Activated CD8-positive, alpha-beta T cell treated with anti-CD3 and anti-CD28 coated beads for 36 hours (primary cell): ENCODE measurements around the gene DCTN4. TPM values are rescaled to one million over a fixed set of nuclear protein-coding genes. Genes with fewer than 3 reads are reported as not detected.
"Not testable (repeated sequence)": the region's sequence is repeated elsewhere in the genome, so short reads cannot be mapped to it uniquely, and the experiment has no call there.

Source experiments
- ATAC-seq: fragments of 200-7000 bp; cut with Tn5 transposase; one replicate; pipeline ENCODE4 v1.10.0; 2021; ENCODE audit warnings: mild to moderate bottlenecking, moderate library complexity
- CTCF ChIA-PET: fragments of 350-600 bp; sonication (Branson Sonifier 250); formaldehyde crosslinking; loops from one replicate; lab custom pipeline; 2021; ENCODE audit warnings: antibody characterized with exemption; lab: Charles Lee
- POLR2A ChIA-PET: fragments of 350-600 bp; sonication (Branson Sonifier 250); formaldehyde crosslinking; loops from one replicate; lab custom pipeline; 2021; ENCODE audit warnings: antibody characterized with exemption; lab: Charles Lee
- DNase-seq: peaks from one replicate; pipeline ENCODE4 v3.0.0-alpha.2; 2020
- H3K27ac Mint-ChIP-seq: one replicate; pipeline ENCODE4 v1.8.0; 2021; ENCODE audit warnings: mild to moderate bottlenecking, mixed read lengths
- H3K27me3 Mint-ChIP-seq: one replicate; pipeline ENCODE4 v1.8.0; 2021; ENCODE audit warnings: mixed read lengths
- H3K36me3 Mint-ChIP-seq: one replicate; pipeline ENCODE4 v1.8.0; 2021; ENCODE audit warnings: low read depth, mixed read lengths
- H3K4me1 Mint-ChIP-seq: one replicate; pipeline ENCODE4 v1.8.0; 2021; ENCODE audit warnings: low read depth, mixed read lengths
- H3K4me3 Mint-ChIP-seq: one replicate; pipeline ENCODE4 v1.8.0; 2021; ENCODE audit warnings: mild to moderate bottlenecking, moderate library complexity, mixed read lengths
- H3K9me3 Mint-ChIP-seq: one replicate; pipeline ENCODE4 v1.8.0; 2021; ENCODE audit warnings: mixed read lengths
- intact Hi-C: fragments of 100-400 bp; cut with micrococcal nuclease; formaldehyde crosslinking; loops from one replicate; pipeline ENCODE4 v1.10.0; 2022
- total RNA-seq, 2 experiments: library from RNA; stranded (reverse); gene quantifications; one replicate each; pipeline ENCODE4 v1.2.3, GENCODE V29; 2021
- TF ChIP-seq, protein P1 (sequence below): fragments of 200-600 bp; IDR thresholded peaks from one replicate; pipeline ENCODE4 v1.8.0; 2022; ENCODE audit warnings: antibody characterized with exemption, mild to moderate bottlenecking

The DCTN4 gene
- total RNA-seq, 2 experiments from 2014 or later, result 30.1 to 35.5 TPM

DNA sequence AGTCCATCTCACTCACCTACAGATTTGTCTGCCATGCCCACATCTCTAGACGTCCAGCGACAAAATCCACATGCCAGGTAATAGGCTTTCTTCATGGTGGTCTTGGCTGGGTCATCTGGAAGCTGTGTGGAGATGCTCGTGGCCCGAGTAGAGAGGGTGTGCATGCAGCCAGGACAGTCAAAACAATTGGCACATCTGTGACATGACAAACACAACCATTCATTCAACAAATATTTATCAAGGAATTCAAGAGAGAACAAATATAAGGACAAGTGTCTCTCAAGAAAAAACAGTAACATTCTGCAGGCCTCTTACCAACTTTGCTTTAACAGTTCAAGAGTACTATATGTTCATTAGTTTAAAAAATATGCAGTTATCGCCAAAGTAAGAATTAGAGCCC lies 5.4 kb downstream of the DCTN4 start:
- no peak for ATAC-seq
- TF ChIP-seq, protein P1, sequence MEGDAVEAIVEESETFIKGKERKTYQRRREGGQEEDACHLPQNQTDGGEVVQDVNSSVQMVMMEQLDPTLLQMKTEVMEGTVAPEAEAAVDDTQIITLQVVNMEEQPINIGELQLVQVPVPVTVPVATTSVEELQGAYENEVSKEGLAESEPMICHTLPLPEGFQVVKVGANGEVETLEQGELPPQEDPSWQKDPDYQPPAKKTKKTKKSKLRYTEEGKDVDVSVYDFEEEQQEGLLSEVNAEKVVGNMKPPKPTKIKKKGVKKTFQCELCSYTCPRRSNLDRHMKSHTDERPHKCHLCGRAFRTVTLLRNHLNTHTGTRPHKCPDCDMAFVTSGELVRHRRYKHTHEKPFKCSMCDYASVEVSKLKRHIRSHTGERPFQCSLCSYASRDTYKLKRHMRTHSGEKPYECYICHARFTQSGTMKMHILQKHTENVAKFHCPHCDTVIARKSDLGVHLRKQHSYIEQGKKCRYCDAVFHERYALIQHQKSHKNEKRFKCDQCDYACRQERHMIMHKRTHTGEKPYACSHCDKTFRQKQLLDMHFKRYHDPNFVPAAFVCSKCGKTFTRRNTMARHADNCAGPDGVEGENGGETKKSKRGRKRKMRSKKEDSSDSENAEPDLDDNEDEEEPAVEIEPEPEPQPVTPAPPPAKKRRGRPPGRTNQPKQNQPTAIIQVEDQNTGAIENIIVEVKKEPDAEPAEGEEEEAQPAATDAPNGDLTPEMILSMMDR, result no peak
- H3K27me3 Mint-ChIP-seq, result no peaks in the 10 kb centered on the region
- no peak for DNase-seq
- peaks cover 53% of the 10 kb centered on the region for H3K4me1 Mint-ChIP-seq
- H3K9me3 Mint-ChIP-seq, result no peaks in the 10 kb centered on the region
- no peak overlapping the region for H3K27ac Mint-ChIP-seq
- intact Hi-C loops, result loop anchor here (10.0 kb wide), 1 partner anchor 749 kb away; the partner anchor contains the start of genes HMGXB3 and TIGD6
- H3K4me3 Mint-ChIP-seq, result no peak overlapping the region
- peaks cover 52% of the 10 kb centered on the region for H3K36me3 Mint-ChIP-seq
- ChIA-PET CTCF (interaction anchor here (1.0 to 1.4 kb wide), 4 partner anchors 12 to 53 kb away, joined by 3 to 5 read pairs (median 4); partner anchors contain the start of genes RBM22 and SMIM3), POLR2A (interaction anchor here (0.6 to 1.3 kb wide), 3 partner anchors 16 to 93 kb away, joined by 3 read pairs; partner anchors contain the start of genes IRGM and RBM22)

DNA sequence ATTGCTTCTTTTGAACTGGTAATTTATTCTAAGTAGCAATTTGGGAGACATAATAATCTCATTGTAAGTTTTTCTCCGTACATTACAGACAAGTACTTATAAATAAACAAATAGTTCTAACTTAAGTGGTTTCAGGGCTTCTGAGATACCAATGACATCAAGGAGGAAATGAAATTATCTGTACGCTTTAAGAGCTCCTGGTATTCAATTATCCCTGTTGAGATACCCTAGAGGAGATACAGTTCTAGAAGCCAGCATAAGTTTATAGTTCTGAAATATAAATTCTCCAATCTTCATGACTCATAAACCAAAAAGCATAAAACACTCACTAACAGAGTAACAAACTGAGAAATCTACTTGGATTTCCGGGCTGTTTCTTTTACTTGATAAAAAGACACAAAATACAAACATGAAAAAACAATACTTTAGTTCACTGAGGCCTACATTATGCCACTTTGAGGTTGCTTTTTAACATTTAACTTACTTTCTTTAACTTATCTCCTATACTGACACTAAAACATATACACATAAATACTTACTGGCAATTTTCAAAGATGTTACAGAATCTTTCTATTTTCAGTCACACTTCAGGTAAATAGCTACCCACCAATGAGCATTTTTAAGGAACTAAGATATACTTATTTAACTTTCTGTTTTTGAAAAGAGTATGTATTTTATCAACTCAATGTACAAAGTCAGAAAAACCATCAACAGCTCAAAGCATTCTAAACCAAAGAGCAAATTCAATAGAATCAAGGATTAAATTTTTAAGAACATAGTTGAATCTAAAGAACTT lies 7.5 kb downstream of the DCTN4 start:
- TF ChIP-seq, protein P1, result no peak
- ATAC-seq (no peak), DNase-seq (no peak)
- H3K4me1 Mint-ChIP-seq, result peaks cover 48% of the 10 kb centered on the region
- no peak overlapping the region for H3K4me3 Mint-ChIP-seq
- peak overlapping the region; percentile 65 for H3K27ac Mint-ChIP-seq
- H3K9me3 Mint-ChIP-seq, result no peaks in the 10 kb centered on the region
- ChIA-PET CTCF (interaction anchor here (0.7 to 1.4 kb wide), 5 partner anchors 13 to 191 kb away, joined by 3 to 5 read pairs (median 3); partner anchors contain the start of gene SMIM3), POLR2A (interaction anchor here (0.5 kb wide), 1 partner anchor 295 kb away, joined by 3 read pairs; no protein-coding TSS in a partner anchor)
- intact Hi-C loops, result loop anchor here (10.0 kb wide), 1 partner anchor 746 kb away; the partner anchor contains the start of genes HMGXB3 and TIGD6
- peaks cover 54% of the 10 kb centered on the region for H3K36me3 Mint-ChIP-seq
- H3K27me3 Mint-ChIP-seq, result no peaks in the 10 kb centered on the region

DNA sequence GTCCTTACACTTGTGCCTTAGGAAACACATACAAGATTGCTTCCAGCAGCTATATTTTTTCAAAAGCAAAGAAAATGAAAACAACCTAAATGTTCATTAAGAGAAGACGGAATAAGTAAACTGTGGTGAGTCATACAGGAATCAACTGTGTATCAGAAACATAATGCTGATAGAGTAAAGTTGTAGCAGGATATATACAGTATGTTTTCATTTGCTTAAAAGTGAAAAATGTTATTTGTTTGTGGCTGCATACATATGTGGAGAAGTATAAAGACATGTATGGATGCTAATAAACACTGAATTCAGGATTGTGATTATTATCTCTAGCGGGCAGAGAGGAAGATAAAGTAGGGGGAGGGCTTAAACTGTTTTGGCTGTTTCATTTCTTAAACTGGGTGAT lies 8.3 kb downstream of the DCTN4 start:
- TF ChIP-seq, protein P1, result no peak
- Mint-ChIP-seq H3K36me3 (peaks cover 50% of the 10 kb centered on the region), H3K9me3 (peaks cover 1% of the 10 kb centered on the region), H3K27me3 (no peaks in the 10 kb centered on the region), H3K4me1 (peaks cover 46% of the 10 kb centered on the region), H3K27ac (peak overlapping the region; percentile 82), H3K4me3 (no peak overlapping the region)
- POLR2A ChIA-PET, result interaction anchor here (0.8 kb wide), 1 partner anchor 52 kb away, joined by 3 read pairs; no protein-coding TSS in a partner anchor
- DNase-seq (no peak), ATAC-seq (no peak)
- intact Hi-C loops, result loop anchor here (10.0 kb wide), 1 partner anchor 746 kb away; the partner anchor contains the start of genes HMGXB3 and TIGD6
- CTCF ChIA-PET, result interaction anchor here (1.4 kb wide), 1 partner anchor 28 kb away, joined by 5 read pairs; the partner anchor contains the start of gene SMIM3

DNA sequence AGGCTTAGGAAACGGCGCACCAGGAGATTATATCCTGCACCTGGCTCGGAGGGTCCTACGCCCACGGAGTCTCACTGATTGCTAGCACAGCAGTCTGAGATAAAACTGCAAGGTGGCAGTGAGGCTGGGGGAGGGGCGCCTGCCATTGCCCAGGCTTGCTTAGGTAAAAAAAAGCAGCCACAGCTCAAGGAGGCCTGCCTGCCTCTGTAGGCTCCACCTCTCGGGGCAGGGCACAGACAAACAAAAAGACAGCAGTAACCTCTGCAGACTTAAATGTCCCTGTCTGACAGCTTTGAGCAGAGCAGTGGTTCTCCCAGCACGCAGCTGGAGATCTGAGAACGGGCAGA lies 15.7 kb downstream of the DCTN4 start:
- ATAC-seq, H3K4me3 Mint-ChIP-seq, intact Hi-C loops, CTCF ChIA-PET, POLR2A ChIA-PET, H3K9me3 Mint-ChIP-seq, H3K27me3 Mint-ChIP-seq: not testable (repeated sequence)
- Mint-ChIP-seq H3K27ac (peak overlapping the region; percentile 35), H3K4me1 (peaks cover 64% of the 10 kb centered on the region), H3K36me3 (peaks cover 56% of the 10 kb centered on the region)
- peak; percentile 25 for DNase-seq

DNA sequence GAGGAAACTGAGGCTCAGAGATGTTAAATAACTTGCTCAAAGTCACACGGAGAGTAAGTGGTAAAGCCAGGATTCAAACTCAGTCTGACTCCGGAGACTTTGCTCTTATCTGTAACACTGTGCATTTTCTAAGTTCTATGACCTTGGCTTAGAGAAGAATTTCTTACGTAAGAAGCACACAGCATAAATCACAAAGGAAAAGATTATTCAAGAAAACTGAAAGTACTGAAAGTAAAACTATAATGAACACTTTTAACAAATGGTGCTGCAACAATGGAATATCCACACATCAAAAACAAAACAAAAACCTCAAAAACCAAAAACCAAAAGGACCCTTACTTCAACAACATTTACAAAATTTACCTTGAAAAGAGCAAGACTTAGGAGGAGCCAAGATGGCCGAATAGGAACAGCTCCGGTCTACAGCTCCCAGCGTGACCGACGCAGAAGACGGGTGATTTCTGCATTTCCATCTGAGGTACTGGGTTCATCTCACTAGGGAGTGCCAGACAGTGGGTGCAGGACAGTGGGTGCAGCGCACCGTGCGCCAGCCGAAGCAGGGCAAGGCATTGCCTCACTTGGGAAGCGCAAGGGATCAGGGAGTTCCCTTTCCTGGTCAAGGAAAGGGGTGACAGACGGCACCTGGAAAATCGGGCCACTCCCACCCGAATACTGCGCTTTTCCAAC lies 16.2 kb downstream of the DCTN4 start:
- CTCF ChIA-PET, result interaction anchor here (1.3 to 1.7 kb wide), 3 partner anchors 10 to 42 kb away, joined by 4 to 6 read pairs (median 4); partner anchors contain the start of genes RBM22 and SMIM3
- intact Hi-C loops, DNase-seq, POLR2A ChIA-PET, H3K9me3 Mint-ChIP-seq, H3K27me3 Mint-ChIP-seq: not testable (repeated sequence)
- Mint-ChIP-seq H3K27ac (peak overlapping the region; percentile 82), H3K4me3 (peak overlapping the region; percentile 22), H3K4me1 (peaks cover 69% of the 10 kb centered on the region), H3K36me3 (peaks cover 56% of the 10 kb centered on the region)
- peak; percentile 65 for ATAC-seq
